ENCODE data around the gene RAB31. TPM values are rescaled to one million over a fixed set of nuclear protein-coding genes. Genes with fewer than 3 reads are reported as not detected.

Gene RAB31
- total RNA-seq, 1 experiment from 2014 or later = 2.3 TPM

DNA sequence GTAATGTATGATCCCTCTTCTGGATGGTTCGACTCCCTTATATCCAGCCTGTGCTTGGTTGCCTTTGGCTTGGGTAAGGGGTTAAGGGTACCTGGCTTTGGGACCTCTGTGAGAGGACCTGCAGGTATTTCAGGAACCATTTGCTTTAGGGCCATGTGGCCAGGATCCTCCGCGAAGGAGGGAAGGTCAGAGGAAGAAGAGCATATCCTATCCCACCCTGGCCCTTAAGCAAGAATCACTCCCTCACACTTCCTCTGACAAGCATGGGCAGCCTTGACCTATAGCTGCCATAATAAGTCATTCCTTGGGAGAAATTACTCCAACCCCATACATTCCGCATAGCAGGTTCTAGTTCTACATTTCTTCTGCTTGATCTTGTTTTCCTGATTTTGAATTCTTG, 118.6 kb downstream of the RAB31 start:
- H3K27me3 Mint-ChIP-seq (ENCODE audit: unreplicated experiment) = no peaks in the 10 kb centered on the region
- no peak for DNase-seq
- no peak overlapping the region for H3K4me3 Mint-ChIP-seq (ENCODE audit: low read depth, unreplicated experiment)
- TF ChIP-seq, protein P1, sequence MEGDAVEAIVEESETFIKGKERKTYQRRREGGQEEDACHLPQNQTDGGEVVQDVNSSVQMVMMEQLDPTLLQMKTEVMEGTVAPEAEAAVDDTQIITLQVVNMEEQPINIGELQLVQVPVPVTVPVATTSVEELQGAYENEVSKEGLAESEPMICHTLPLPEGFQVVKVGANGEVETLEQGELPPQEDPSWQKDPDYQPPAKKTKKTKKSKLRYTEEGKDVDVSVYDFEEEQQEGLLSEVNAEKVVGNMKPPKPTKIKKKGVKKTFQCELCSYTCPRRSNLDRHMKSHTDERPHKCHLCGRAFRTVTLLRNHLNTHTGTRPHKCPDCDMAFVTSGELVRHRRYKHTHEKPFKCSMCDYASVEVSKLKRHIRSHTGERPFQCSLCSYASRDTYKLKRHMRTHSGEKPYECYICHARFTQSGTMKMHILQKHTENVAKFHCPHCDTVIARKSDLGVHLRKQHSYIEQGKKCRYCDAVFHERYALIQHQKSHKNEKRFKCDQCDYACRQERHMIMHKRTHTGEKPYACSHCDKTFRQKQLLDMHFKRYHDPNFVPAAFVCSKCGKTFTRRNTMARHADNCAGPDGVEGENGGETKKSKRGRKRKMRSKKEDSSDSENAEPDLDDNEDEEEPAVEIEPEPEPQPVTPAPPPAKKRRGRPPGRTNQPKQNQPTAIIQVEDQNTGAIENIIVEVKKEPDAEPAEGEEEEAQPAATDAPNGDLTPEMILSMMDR (IDR thresholded peaks at IDR 0.05; ENCODE audit: unreplicated experiment) = no peak
- H3K27ac Mint-ChIP-seq (ENCODE audit: unreplicated experiment) = peak overlapping the region; percentile 93
- BruUV-seq (replicated peaks) = no TSS peak
- H3K36me3 Mint-ChIP-seq (ENCODE audit: insufficient read depth, unreplicated experiment) = peaks cover 9% of the 10 kb centered on the region
- H3K9me3 Mint-ChIP-seq (ENCODE audit: low read depth, unreplicated experiment) = no peaks in the 10 kb centered on the region
- intact Hi-C loops (cut with micrococcal nuclease; ENCODE audit: unreplicated experiment) = loop anchor here (5.0 kb wide), 4 partner anchors 51 to 126 kb away; no protein-coding TSS in a partner anchor
- peaks cover 18% of the 10 kb centered on the region for H3K4me1 Mint-ChIP-seq (ENCODE audit: low read depth, unreplicated experiment)
- CTCF ChIA-PET = no interaction called here

DNA sequence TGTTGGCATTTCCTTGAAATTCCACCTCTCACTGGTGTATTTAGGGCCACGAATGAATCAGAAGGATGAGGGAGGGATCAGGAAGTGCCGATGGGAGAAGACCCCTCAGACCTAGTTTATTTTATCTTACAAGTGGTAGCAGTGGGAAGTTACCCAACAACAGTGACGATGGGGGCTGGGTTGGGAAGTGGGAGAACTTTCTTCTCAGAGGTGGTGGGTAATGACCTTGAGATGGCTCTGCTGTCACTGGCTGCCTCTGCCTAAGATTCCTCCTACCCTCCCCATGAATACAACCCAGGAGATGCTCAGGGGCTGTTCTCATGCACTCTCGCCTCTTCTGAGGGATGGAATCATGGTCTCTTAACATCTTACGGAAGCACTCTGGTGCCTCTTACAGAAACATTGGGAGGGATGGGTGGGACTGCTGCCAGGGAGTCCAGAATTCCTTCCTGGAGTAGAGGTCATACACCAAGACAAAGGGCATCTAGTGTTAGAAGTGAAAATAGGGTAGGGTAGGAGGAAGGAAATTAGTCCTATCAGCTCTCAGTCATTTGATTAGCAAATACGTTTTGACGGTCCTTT, 119.2 kb downstream of the RAB31 start:
- no peak for DNase-seq
- peaks cover 18% of the 10 kb centered on the region for H3K4me1 Mint-ChIP-seq (ENCODE audit: low read depth, unreplicated experiment)
- BruUV-seq (replicated peaks) = no TSS peak
- CTCF ChIA-PET = no interaction called here
- intact Hi-C loops (cut with micrococcal nuclease; ENCODE audit: unreplicated experiment) = loop anchor here (5.0 kb wide), 4 partner anchors 50 to 125 kb away; no protein-coding TSS in a partner anchor
- H3K4me3 Mint-ChIP-seq (ENCODE audit: low read depth, unreplicated experiment) = peak overlapping the region; percentile 39
- H3K27me3 Mint-ChIP-seq (ENCODE audit: unreplicated experiment) = no peaks in the 10 kb centered on the region
- H3K27ac Mint-ChIP-seq (ENCODE audit: unreplicated experiment) = peak overlapping the region; percentile 93
- H3K9me3 Mint-ChIP-seq (ENCODE audit: low read depth, unreplicated experiment) = no peaks in the 10 kb centered on the region
- TF ChIP-seq, protein P1 (IDR thresholded peaks at IDR 0.05; ENCODE audit: unreplicated experiment) = no peak
- peaks cover 9% of the 10 kb centered on the region for H3K36me3 Mint-ChIP-seq (ENCODE audit: insufficient read depth, unreplicated experiment)

DNA sequence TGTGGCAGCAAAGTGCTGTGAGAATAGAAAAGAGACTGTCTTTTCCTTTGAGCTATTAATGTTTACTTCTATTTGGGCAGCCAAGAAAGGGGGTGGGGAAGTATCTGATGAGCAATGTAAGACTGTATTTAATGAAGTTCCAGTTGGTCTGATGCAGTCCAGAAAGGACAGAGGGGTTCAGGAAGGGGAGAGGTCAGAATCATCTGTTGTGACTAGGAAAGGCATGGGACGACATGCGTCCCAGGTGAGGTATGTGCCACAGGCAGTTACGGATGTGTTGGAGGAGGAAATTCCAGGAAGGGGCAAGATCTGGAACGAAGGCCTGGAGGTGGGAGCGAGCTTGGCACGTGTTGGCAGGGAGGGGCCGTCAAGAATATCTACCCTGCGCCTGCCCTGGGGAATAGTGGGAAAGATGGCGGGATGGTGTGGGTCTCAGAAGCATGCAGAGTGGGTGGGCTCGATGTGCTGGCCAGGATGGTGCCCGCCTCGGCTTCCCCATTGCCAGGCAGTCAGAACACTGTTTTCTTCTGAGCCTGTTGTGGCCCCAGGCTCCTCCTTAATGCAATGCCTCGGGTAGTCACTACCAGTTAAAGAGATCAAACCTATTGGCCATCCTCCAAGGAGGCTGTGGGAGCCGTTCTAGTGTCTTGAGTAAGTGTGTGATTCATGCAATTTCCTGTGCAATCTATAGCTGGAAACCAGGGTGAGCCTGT, 119.8 kb downstream of the RAB31 start:
- no peaks in the 10 kb centered on the region for H3K27me3 Mint-ChIP-seq (ENCODE audit: unreplicated experiment)
- peak; percentile 70 for DNase-seq
- peaks cover 18% of the 10 kb centered on the region for H3K4me1 Mint-ChIP-seq (ENCODE audit: low read depth, unreplicated experiment)
- TF ChIP-seq, protein P1 (IDR thresholded peaks at IDR 0.05; ENCODE audit: unreplicated experiment) = no peak
- H3K9me3 Mint-ChIP-seq (ENCODE audit: low read depth, unreplicated experiment) = no peaks in the 10 kb centered on the region
- CTCF ChIA-PET = interaction anchor here (0.6 kb wide), 2 partner anchors 33 to 1519 kb away, joined by 3 to 5 read pairs; no protein-coding TSS in a partner anchor
- intact Hi-C loops (cut with micrococcal nuclease; ENCODE audit: unreplicated experiment) = loop anchor here (5.0 kb wide), 4 partner anchors 49 to 124 kb away; no protein-coding TSS in a partner anchor
- BruUV-seq (replicated peaks) = no TSS peak
- H3K27ac Mint-ChIP-seq (ENCODE audit: unreplicated experiment) = peak overlapping the region; percentile 83
- H3K36me3 Mint-ChIP-seq (ENCODE audit: insufficient read depth, unreplicated experiment) = peaks cover 9% of the 10 kb centered on the region
- H3K4me3 Mint-ChIP-seq (ENCODE audit: low read depth, unreplicated experiment) = peak overlapping the region; percentile 39

DNA sequence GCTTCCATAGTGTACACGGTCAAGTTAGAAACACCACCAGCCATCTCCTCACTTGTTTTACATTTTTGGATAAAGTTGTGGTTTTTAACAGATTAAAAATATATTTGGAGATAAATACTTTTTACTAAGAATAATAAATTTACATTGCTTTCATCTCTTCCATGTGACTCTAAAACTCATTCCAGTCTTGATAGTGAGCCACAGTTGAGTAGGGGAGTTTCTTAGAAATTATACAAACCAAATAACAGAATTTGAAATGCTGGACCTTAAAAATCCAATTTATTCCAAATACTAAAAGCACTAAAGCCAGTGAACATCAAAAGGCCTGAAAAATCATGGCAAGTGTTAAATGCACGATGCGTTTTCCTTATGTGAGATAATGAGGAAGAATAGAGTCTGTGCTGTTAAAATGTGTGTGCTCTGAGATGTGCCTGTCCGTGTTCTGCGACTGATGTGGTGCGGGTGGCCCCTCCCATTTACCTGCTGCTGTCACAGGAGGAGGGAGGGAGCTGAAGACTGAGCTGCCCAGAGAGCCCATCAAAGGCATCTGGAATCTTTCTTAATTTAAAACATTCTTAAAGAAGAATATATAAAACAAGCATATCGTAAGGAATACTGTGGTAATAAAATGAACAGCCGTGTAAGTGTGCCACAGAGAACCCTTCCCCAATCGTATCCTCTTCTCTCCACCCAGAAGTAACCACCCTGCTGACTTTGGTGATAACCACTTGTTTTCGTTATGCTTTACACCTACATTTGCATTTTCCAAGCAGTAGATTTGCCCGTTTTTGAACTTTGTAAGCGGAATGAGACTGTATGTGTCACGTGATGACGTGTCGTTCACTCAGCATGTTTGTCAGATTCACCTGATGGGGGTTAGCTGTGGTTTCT, 120.7 kb downstream of the RAB31 start:
- intact Hi-C loops (cut with micrococcal nuclease; ENCODE audit: unreplicated experiment) = loop anchor here (5.0 kb wide), 4 partner anchors 49 to 124 kb away; no protein-coding TSS in a partner anchor
- H3K4me3 Mint-ChIP-seq (ENCODE audit: low read depth, unreplicated experiment) = no peak overlapping the region
- BruUV-seq (replicated peaks) = no TSS peak
- TF ChIP-seq, protein P1 (IDR thresholded peaks at IDR 0.05; ENCODE audit: unreplicated experiment) = no peak
- peaks cover 18% of the 10 kb centered on the region for H3K4me1 Mint-ChIP-seq (ENCODE audit: low read depth, unreplicated experiment)
- CTCF ChIA-PET = interaction anchor here (0.6 kb wide), 2 partner anchors 32 to 1518 kb away, joined by 3 to 5 read pairs; no protein-coding TSS in a partner anchor
- peak overlapping the region; percentile 83 for H3K27ac Mint-ChIP-seq (ENCODE audit: unreplicated experiment)
- H3K36me3 Mint-ChIP-seq (ENCODE audit: insufficient read depth, unreplicated experiment) = peaks cover 9% of the 10 kb centered on the region
- H3K9me3 Mint-ChIP-seq (ENCODE audit: low read depth, unreplicated experiment) = no peaks in the 10 kb centered on the region
- no peak for DNase-seq
- no peaks in the 10 kb centered on the region for H3K27me3 Mint-ChIP-seq (ENCODE audit: unreplicated experiment)

All from Calu3 (cell line).